HG02571 (cell line): ENCODE data around the gene PUM1.

Experiments used
- ATAC-seq: cut with Tn5 transposase; IDR thresholded peaks from one replicate; pipeline ENCODE4 v1.9.1; 2021; ENCODE audit warnings: mild to moderate bottlenecking, moderate library complexity; ENCODE audit not compliant: unreplicated experiment

The PUM1 gene

DNA sequence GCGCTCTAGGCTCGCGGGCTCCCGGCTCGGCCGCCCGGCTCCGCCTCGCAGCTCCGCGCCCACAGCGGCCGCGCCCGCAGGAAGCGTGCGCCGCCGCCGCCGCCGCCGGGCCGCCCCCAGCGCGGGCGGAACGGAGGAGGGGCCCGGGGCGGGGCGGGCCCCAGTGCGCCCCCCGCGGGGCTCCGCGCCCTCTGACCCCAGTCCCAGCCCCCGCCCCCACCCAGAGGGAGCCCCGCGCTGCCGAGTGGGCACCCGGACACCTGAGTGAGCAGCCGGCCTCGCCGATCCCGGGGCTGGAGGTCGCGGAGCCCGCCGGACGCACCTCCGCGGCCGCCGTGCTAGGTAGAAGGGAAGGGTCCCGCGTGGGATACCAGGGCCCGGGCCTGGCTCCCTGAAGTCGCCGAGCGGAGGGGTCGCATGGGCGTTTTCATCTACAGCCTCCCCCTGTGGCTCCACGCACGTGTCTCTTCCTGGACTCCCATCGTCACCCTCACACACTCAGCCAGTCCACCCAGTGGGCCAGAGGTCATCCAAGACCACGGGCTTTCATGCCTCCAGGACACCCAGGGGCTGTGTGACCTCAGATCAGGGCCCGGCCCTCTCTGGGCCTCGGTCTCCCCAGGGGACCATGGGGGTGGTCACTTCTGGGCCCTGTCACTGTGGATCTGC is 156.7 kb downstream of the PUM1 start, which contains the start of gene SDC3:
Gene SDC3 (minus strand): TSS at position 63 of the 669 bp plus-strand sequence. CDS start 172 bp downstream, outside the sequence.
- ATAC-seq, result no peak

GRCh38 chr1:30908316-30908695 is 157.2 kb downstream of the PUM1 start:
- no peak for ATAC-seq

GRCh38 chr1:30907481-30908315 is 157.8 kb downstream of the PUM1 start:
- no peak for ATAC-seq

DNA sequence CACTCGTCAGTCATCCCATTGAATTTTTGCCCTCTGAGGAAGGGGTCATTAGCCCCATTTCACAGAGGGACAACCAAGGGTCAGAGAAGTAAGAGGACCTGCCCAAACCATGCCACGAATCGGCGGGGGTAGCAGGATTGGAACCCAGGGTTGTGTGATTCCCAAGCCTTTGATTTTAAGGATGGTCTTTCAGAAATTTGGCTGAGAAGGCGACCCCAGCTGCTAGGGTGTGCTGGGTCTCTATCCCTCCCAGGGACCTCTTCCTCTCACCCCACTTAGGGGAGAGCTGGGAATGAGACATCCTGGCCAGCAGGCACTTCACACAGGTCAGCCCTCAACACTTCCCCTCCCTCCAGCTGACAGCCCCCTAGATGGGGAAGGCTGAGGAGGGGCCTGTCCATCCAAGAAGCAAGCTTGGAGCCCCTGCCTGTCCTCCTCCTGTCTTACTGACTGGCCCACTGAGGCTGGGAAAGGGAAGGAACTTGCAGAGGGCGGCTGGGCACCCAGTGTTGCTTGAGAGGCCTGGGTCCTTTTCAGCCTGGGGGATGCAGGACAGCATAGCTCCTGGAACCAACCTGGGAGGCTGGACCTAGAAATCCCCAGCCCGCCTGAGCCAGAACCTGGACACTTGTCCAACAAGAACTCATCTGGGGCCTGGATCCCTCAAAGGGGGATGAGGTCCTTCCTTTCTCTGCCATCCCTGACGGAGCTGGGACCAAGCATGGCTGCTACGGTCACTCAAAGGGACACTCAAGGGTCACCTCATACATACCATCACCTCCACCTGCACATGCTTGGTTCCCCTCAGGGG is 158.7 kb downstream of the PUM1 start:
- no peak for ATAC-seq

DNA sequence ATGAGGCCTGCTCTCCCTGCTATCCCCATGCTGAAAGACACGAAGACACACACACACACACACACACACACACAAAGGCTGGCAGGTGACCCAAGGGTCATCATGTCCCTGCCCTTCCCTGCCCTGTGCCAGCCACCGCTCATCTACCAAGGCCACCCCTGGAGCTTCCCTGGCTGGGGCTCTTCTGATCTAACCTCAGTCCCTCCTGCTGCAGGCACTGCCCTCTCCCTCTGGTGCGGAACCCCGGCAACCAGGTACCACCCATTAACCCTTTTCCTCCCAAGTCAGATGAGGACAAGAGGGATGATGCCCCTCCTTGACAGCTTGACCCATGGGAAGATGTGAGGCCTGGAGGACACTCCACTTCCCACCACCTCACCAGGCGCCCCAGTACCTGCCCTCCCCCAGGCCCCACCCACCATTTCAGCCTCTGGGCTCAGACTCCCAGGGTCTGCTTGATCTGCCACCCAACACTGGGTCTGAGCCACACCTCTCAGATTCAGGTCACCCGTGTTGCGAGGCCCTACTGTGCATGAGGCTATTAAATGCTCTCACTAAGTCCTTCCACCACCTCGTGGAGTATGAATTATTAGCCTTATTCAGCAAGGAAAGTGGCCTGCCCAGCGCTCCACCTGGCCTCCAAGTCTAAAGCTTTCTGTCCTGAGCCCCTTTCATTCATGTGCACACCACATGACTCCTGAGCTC is 159.4 kb downstream of the PUM1 start:
- ATAC-seq, result no peak

- ATAC-seq, result no peak
Observed at GRCh38 chr1:30905403-30905802, 160.1 kb downstream of the PUM1 start.

DNA sequence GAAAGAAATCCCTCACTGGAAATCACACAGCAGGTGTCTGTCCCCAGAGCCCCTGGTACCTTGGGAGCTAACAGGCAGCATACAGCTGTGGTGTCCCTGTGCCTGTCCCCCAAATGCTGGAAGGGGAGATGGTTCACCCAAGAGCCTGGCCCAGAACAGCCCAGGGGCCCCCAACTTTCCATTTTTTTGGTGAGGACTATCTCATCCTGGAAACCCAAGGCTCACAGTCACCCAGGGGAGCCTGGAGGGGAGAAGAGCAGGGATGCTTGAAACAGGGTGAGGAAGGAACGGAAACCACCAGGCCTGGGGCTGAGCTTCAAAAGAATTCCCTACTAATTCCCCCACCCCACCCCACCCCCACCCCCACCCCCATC is 160.6 kb downstream of the PUM1 start:
- no peak for ATAC-seq

- no peak for ATAC-seq
Observed at GRCh38 chr1:30904191-30904961, 161.1 kb downstream of the PUM1 start.

- no peak for ATAC-seq
Observed at GRCh38 chr1:30903343-30904034, 162.0 kb downstream of the PUM1 start.

GRCh38 chr1:30902593-30903290 is 162.8 kb downstream of the PUM1 start:
- no peak for ATAC-seq

DNA sequence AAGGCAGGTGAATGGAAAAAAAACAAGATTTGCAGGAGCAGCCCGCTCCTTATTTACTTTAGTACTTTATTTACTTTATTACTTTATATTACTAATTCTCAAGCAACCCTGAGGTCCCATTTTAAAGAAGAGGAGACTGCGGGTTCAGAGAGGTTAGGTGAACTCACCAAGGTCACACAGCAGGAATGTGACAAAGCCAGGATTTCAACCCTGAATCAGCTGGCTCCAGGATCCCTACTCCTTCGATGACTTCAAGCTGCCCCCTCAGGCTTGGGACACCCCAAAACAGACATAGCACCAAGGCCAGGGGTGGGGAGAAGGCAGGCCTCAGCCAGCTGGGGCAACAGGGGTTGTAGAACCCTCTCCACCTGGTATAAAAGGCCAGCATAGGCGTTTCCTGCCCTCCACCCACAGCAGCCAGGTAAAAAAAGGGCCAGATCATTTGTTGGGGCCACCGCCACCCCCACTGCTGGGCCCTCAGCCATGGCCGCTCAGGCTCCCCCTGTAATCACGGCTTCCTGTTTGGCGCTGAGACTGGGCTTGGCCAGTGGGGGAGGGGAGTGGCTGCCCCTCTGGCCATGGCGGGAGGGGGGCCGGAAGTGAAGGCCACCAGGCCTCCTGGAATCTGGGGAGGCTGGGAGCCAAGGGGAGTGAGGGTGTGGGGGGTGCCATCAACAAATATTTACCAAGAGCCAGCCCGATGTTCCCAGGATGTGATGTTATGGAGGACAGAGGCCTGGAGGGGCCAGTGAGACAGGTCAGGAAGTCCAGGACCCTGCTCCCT is 163.5 kb downstream of the PUM1 start:
- no peak for ATAC-seq

GRCh38 chr1:30900931-30901560 is 164.5 kb downstream of the PUM1 start:
- ATAC-seq, result no peak

DNA sequence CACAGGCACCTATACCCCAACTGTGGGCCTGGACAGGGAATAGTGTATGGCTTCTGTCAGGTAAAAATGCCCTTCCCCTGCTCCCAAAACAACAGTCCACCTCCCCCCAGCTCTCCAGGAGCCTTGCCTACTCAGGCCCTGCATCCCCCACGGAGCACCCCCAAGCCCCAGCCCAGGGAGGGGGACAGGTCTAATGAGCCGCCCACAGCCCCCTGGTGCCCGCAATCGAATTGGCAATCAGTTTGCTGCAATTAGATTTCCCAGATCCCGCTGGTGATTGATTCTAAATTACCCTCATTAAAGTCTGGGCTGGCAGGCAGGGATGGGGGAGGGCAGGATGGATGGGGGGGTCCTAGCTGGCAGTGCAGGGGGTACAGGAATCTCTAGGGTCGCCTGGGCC is 165.0 kb downstream of the PUM1 start:
- no peak for ATAC-seq

- no peak for ATAC-seq
Observed at GRCh38 chr1:30899577-30900389, 165.7 kb downstream of the PUM1 start.

DNA sequence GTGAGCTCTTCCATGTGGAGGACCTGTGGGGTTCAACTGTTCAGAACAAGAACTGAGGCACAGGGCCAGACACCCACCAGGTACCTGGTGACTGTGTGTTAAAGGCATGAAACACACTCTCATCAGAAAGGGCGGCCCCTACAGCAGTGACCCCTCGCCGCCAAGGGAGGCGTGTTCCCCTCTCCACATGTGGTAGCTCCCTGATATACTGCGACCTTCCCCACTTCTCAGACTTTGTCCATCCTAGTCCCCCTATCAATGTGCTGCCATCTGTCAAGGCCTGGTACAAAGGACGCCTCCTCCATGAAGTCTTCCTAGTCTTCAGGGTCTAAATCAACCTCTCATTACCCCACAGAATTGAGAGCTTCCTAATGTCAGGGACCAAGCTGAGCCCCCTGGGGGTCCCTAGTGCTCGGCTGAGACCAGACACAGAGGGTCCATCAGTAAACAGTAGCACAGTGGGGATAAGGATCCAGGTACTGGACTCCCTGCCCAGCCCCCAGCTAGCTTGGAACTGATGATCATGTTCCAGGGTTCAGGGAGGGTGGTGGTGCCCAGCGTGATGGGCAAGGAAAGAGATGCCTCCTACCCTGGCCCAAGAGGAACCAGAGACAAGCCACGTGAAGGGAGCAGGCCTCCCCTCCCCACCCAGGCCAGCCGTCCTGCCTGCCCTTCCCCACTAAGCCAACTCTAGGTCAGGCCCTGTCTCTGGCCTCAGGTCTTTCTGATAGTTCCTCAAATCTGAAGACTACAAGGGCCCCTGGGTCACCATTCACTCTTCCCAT is 167.3 kb downstream of the PUM1 start:
- no peak for ATAC-seq

- ATAC-seq, result no peak
Observed at GRCh38 chr1:30896905-30897304, 168.6 kb downstream of the PUM1 start.
